Measurements from ENCODE around the gene TTBK2.

- TF ChIP-seq CTCF (IDR thresholded peaks at IDR 0.05) (no peak), POLR2AphosphoS5 (IDR thresholded peaks at IDR 0.05; ENCODE audit: low read depth, low read length) (no peak), SIN3A (IDR thresholded peaks at IDR 0.05; ENCODE audit: borderline replicate concordance, insufficient read depth, low read depth, low read length) (no peak), TCF7L2 (IDR thresholded peaks at IDR 0.05; ENCODE audit: low read depth, low read length) (no peak)
Observed at GRCh38 chr15:42694398-42694797, 226.2 kb downstream of the TTBK2 start.

Measured in Panc1 (cell line).